GM18868 (cell line): ENCODE data around the gene RPL32.
"Not testable (repeated sequence)": the region's sequence is repeated elsewhere in the genome, so short reads cannot be mapped to it uniquely, and the experiment has no call there.

Experiments used
- ATAC-seq: cut with Tn5 transposase; IDR thresholded peaks from one replicate; pipeline ENCODE4 v1.9.1; 2021; ENCODE audit warnings: mild to moderate bottlenecking, moderate library complexity; ENCODE audit not compliant: unreplicated experiment

Gene RPL32

GRCh38 chr3:12868039-12869034 is 27.0 kb upstream of the RPL32 start:
- peak; percentile 71 for ATAC-seq

DNA sequence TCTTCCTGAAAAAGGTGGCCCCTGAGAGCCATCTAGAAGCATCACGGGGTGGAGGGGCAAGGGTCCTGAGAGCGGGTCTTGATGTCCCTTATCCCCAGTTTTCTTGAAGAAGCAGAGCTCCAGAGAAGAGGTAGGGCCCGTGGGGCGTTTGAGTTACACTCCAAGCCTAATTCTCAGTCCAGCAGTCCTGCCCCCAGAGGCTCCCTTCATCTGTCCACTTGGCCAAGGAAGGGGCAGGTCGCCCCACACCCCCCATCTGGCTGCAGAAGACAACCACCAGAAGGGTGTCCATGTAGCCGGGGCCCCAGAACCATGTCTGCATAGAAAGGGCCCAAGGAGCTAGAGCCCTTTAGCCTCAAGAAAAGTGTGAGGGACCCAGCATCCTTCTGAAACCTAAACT is 25.5 kb upstream of the RPL32 start:
- ATAC-seq: no peak

DNA sequence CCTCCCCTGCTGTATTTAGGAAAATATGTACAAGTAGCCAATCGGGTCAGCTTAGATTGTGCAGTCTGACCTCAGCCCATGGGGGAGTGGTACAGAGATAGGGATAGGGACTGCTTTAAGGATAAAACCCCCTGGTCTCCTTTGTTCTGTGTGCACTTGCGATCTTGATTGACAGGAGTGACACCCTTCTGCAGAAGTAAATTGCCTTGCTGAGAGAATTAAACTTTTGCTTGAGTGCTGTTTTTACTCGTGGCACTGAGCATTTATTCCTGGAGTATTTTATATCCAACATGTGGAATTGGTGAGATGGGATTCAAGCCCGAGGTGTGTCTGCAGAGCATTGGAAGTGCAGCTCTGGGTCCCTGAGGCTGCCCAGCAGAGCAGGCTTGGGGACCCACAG is 23.9 kb upstream of the RPL32 start:
- no peak for ATAC-seq

DNA sequence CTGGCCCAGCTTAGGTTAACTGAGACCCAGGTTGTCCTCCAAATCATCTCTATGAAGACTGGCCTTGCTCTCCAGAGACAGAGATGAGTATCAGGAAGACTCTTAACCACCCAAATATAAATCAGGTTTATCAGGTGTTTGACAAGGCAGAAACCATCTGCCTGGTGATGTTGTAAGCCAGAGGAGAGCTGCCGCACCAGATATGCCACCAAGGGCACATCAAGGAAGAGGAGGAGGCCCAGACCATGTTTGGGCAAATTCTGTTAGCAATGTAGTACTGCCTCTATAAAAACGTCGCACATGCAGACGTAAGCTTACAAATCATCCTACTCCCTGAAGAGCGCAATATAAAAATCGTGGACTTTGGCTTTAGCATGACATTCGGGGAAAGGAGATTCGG is 21.0 kb upstream of the RPL32 start:
- no peak for ATAC-seq

GRCh38 chr3:12861611-12862010 is 20.2 kb upstream of the RPL32 start:
- no peak for ATAC-seq

GRCh38 chr3:12859840-12860239 is 18.5 kb upstream of the RPL32 start:
- ATAC-seq: no peak

- no peak for ATAC-seq
Observed at GRCh38 chr3:12856626-12857025, 15.3 kb upstream of the RPL32 start.

DNA sequence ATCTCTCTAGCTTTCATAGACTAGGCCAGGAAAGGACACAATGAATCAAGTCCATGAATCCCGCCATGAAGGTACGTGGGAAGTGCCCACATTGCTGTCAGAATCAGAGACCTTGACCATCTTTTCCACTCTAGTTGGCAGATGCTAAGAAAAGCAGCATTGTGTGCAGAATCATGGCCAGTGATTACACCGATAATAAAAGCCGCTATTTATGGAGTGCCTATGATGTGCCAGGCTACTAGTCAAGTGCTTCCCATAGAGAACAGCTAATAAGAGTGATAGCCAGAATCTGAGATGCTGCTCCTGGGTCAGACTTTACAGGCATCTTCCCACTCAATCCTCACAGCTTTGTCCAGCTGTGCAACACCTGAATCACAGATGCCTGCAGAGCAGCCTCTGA is 13.2 kb upstream of the RPL32 start:
- ATAC-seq: no peak

DNA sequence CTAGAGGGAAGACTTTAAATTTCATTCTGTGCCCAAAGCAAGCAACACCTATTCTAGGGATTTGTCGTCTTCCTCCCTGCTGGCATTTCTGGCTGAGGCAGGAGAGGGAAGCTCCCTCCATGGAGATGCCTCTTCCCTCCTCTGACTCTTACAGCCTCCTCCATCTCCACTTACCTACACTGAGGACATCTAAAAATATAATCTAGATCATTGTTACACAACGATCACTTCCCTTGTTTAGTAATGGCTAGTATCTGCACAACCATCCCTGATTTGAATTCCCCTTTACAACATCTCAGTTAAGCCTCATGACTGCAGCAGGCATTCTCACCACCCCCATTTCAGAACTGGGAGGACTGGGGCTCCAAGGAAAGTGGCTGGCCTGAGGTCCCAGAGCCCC is 12.5 kb upstream of the RPL32 start:
- ATAC-seq: not testable (repeated sequence)

- no peak for ATAC-seq
Observed at GRCh38 chr3:12852201-12852600, 10.8 kb upstream of the RPL32 start.

DNA sequence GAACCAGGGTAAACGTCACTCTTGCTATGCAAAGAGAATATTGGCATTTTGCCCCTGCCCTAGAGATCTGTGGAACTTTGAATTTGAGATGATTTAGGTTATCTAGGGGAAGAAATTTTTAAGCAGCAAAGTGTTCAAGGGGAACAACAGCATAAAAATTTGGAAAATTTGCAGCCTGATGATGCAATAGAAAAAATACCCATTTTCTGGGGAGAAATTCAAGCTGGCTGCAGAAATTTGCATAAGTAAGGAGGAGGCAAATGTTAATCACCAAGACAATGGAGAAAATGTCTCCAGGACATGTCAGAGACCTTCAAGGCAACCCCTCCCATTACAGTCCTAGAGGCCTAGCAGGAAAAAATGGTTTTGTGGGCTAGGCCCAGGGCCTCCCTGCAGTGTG is 4.4 kb upstream of the RPL32 start:
- no peak for ATAC-seq

GRCh38 chr3:12842469-12842868 is 1.1 kb upstream of the RPL32 start:
- no peak for ATAC-seq

GRCh38 chr3:12841970-12842328 is 584 bp upstream of the RPL32 start:
- no peak for ATAC-seq

DNA sequence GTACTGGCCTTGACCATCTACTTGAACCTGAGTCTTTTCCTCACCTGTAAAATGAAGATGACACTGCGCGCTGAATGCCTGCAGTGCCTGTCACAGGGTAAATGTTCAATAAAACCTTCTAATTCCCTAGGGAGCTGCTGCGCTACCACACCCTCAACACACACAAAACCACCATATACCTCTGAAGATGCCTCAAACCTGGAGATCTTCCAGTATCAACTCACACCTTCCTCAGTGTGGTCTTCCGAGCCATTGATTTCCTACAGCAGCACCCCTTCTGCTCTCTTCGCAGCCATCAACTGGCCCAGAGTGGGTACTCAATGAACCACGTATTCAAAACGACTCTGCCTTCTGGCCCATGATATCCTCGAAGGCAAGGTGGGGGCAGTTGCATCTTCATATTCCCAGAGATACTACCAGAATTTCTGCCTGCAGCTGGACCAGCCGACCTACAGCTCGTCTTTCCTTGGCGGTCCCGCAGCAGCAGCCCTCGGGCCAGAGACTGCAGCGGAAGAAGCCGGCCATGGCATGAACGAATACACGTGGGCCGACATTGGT is 695 bp downstream of the RPL32 start:
- peak; percentile 22 for ATAC-seq

- not testable (repeated sequence) for ATAC-seq
Observed at GRCh38 chr3:12840148-12840547, 1.2 kb downstream of the RPL32 start.

GRCh38 chr3:12839156-12839946 is 2.0 kb downstream of the RPL32 start:
- ATAC-seq: no peak

DNA sequence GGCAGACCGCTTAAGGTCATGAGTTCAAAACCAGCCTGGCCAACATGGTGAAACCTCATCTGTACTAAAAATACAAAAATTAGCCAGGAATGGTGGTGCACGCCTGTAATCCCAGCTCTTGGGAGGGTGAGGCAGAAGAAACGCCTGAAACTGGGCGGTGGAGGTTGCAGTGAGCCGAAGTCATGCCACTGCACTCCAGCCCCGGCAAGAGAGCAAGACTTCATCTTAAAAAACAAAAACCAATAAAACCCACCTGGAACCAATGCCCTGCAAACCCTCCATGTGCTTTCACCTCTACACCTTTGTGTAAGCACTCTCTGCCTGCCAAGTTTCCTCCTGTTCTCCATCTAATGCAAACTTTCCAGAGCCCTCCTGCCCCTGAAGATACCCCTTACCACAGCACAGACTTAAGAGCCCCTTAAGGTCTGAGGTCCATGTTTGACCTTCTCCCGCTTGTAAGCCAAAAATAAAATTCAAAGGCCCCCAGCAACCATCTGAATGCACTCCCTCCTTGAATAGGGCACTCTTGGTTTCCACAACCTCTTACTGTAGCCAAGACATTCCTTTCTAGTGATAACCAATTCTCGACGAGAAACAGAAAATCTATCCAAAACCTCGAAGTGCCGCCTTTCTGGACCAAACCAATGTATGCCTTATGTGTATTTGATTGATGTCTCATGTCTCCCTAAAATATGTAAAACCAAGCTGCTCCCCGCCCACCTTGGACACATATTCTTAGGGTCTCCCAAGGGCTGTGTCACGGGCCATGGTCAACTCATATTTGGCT is 3.0 kb downstream of the RPL32 start:
- no peak for ATAC-seq

- no peak for ATAC-seq
Observed at GRCh38 chr3:12837295-12837986, 3.9 kb downstream of the RPL32 start.

DNA sequence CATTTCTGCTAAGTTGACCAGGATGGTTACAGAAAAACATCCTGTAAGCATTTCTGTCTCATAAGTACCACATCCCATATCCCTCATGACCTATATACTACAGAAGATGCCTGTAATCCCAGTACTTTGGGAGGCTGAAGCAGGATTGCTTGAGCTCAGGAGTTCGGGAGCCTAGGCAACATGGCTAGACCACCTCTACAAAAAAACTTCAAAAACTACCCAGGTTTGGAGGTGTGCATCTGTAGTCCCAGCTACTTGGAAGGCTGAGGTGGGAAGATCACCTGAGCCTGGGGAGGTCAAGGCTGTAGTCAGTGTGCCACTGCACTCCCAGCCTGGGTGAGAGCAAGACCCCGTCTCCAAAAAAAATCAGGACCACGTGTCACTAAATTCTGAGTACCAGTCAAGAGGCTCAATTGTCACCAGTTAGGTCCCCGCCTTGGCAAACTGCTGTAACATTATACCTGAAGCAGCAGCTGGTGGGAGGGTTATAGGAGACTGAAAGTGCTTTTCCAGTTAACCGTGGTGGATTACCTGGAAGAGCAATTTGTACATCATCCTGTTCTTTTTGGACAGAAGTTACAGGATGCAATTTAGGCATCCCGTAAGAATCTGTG is 6.2 kb downstream of the RPL32 start:
- no peak for ATAC-seq
